AG09309 (cell line): ENCODE measurements around the gene PPP3CA.
A peak's percentile ranks its signal among the peaks of the same experiment; 100 is the strongest.

Source experiments
- DNase-seq: peaks from one replicate; pipeline ENCODE4 v3.0.0-alpha.2; 2010; ENCODE audit warnings: low read depth
- H3K4me3 ChIP-seq: 2 replicates; pipeline ENCODE4 v1.5.1; 2011; ENCODE audit warnings: mild to moderate bottlenecking, low read depth, low read length, moderate library complexity; ENCODE audit not compliant: control insufficient read depth
- TF ChIP-seq, protein P1 (sequence below): IDR thresholded peaks from 2 replicates; pipeline ENCODE4 v1.5.1; 2011; ENCODE audit warnings: mild to moderate bottlenecking, low read depth, low read length, inconsistent platforms; ENCODE audit not compliant: insufficient read depth, control insufficient read depth; ENCODE audit errors: missing control alignments

PPP3CA gene

GRCh38 chr4:101217353-101218031 lies 129.8 kb downstream of the PPP3CA start:
- TF ChIP-seq, protein P1, sequence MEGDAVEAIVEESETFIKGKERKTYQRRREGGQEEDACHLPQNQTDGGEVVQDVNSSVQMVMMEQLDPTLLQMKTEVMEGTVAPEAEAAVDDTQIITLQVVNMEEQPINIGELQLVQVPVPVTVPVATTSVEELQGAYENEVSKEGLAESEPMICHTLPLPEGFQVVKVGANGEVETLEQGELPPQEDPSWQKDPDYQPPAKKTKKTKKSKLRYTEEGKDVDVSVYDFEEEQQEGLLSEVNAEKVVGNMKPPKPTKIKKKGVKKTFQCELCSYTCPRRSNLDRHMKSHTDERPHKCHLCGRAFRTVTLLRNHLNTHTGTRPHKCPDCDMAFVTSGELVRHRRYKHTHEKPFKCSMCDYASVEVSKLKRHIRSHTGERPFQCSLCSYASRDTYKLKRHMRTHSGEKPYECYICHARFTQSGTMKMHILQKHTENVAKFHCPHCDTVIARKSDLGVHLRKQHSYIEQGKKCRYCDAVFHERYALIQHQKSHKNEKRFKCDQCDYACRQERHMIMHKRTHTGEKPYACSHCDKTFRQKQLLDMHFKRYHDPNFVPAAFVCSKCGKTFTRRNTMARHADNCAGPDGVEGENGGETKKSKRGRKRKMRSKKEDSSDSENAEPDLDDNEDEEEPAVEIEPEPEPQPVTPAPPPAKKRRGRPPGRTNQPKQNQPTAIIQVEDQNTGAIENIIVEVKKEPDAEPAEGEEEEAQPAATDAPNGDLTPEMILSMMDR = no peak
- H3K4me3 ChIP-seq = no peak overlapping the region
- DNase-seq = no peak

- peak; percentile 20 for DNase-seq
- no peak overlapping the region for H3K4me3 ChIP-seq
- TF ChIP-seq, protein P1 = no peak
These were observed 136.2 kb downstream of the PPP3CA start for GRCh38 chr4:101211146-101211553.

DNA sequence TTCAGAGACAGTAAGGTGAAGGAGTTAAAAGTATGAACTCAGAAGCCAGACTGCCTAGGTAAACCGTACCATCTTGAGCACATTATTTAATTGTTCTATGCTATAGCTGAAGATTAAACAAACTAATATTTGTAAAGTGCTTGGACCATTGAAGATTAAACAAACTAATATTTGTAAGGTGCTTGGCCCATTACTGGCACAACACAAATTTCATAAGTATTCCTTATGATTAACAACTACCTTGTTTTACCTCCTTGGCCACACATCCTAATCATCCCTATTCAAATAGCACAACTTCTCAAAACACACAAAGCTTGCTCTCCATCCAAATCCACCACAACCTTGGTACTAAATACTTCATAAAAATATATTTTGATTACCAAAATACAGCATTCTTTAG lies 137.0 kb downstream of the PPP3CA start:
- no peak overlapping the region for H3K4me3 ChIP-seq
- TF ChIP-seq, protein P1 = no peak
- no peak for DNase-seq

DNA sequence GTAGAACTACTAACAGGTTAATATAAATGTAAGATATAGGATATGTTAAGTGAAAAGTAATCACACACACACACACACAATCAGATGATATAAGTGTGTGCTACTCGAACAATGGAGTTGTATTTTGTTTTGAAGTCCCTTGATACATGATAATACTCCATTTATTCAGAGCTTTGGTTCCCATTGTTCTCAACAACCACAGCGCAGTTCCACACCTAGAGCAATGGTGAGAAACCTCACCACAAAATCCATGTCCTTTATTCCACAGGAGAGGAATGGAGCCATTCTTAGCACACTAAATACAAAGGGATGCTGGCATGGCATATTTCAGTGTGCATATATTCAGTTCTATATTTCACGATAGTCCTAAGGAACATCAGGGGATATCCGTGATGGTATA lies 139.2 kb downstream of the PPP3CA start:
- no peak overlapping the region for H3K4me3 ChIP-seq
- TF ChIP-seq, protein P1 = no peak
- no peak for DNase-seq

DNA sequence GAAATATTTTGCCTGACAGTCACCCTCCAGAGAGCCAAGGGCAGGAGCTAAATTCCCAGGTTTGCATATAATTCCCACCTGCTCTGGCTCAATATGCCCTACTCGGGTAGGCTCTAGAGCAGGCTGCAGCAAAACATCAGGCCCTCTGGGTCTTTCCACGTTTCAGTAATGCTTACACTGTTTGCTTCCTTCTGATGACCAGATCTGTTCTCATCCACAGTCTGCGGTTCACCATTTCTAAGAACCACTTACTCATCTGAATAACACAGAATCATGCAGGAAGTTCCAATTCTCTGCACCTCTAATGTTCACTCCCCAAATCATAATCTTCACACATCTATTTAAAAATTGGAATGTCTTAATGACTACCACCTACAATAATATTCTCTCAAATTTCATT lies 141.4 kb downstream of the PPP3CA start:
- no peak overlapping the region for H3K4me3 ChIP-seq
- DNase-seq = no peak
- TF ChIP-seq, protein P1 = no peak

GRCh38 chr4:101201421-101201820 lies 145.9 kb downstream of the PPP3CA start:
- H3K4me3 ChIP-seq = no peak overlapping the region
- TF ChIP-seq, protein P1 = no peak
- no peak for DNase-seq
